CD4-positive, alpha-beta T cell treated with Interleukin-1 beta for 1 hour (primary cell): ENCODE data around the gene TCTN3.
"Not testable (repeated sequence)": the region's sequence is repeated elsewhere in the genome, so short reads cannot be mapped to it uniquely, and the experiment has no call there.

ENCODE experiments used
- DNase-seq, 2 donors: peaks; one replicate each; pipeline ENCODE4 v3.0.0-alpha.2; 2020 to 2022

TCTN3 gene

GRCh38 chr10:95620415-95620814 is 73.3 kb downstream of the TCTN3 start:
- DNase-seq, result not testable (repeated sequence)

GRCh38 chr10:95618101-95618500 is 75.6 kb downstream of the TCTN3 start:
- DNase-seq, result no peak

DNA sequence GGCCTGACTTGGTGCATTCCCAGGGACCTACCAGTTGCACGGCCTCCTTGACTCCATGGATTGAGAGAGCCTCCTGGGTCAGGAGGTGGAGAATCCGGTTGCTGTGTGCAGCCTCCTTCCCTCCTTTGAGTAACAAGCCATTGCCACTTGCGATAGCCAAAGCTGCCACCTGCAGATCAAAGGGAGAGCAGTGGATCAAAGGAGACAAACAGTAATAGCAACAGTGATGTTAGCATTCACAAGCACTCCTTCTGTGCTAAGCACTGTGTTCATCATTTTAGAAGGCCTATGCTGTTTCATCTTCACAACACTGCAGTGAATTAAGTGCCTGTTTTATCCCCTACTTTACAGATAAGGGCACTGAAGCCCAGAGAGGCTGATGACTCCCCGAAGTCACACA is 77.3 kb downstream of the TCTN3 start:
- DNase-seq, result no peak
